ENCODE results near the gene SLX9. TPM values are rescaled to one million over a fixed set of nuclear protein-coding genes. Genes with fewer than 3 reads are reported as not detected.
"Not testable (repeated sequence)": the region's sequence is repeated elsewhere in the genome, so short reads cannot be mapped to it uniquely, and the experiment has no call there.

The SLX9 gene
- total RNA-seq, 1 experiment from 2014 or later = 26.8 TPM

GRCh38 chr21:44972301-44972814, 32.5 kb downstream of the SLX9 start:
- H3K36me3 ChIP-seq = peaks cover 43% of the 10 kb centered on the region
- no peak overlapping the region for H3K4me3 ChIP-seq
- H3K27me3 ChIP-seq = no peaks in the 10 kb centered on the region
- DNase-seq = no peak
- H3K27ac ChIP-seq = no peak overlapping the region
- no peaks in the 10 kb centered on the region for H3K9me3 ChIP-seq (replicated peaks)
- no peaks in the 10 kb centered on the region for H3K4me1 ChIP-seq

DNA sequence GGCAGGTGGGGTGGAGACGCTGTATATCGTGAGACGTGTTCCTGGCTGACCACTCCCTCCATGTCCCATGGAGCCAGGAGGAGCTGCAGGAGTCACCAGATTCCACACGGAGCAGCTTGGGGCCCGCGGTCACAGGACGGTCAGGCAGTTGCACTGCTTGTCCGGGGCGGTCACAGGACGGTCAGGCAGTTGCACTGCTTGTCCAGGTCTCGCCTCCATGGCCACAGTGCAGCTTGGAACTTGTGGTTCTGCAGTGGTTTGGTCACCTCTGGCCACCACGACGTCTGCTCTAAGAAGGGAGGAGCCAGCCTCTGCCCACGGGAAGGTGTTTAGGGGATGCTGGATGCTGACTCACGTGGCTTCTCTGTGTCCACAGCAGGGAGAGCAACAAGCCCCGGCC, 33.0 kb downstream of the SLX9 start:
- peaks cover 39% of the 10 kb centered on the region for H3K36me3 ChIP-seq
- no peaks in the 10 kb centered on the region for H3K4me1 ChIP-seq
- H3K27me3 ChIP-seq = no peaks in the 10 kb centered on the region
- no peak for DNase-seq
- no peaks in the 10 kb centered on the region for H3K9me3 ChIP-seq (replicated peaks)
- no peak overlapping the region for H3K4me3 ChIP-seq
- no peak overlapping the region for H3K27ac ChIP-seq

GRCh38 chr21:44973598-44973997, 33.8 kb downstream of the SLX9 start:
- no peaks in the 10 kb centered on the region for H3K4me1 ChIP-seq
- H3K36me3 ChIP-seq = peaks cover 39% of the 10 kb centered on the region
- no peak overlapping the region for H3K27ac ChIP-seq

DNA sequence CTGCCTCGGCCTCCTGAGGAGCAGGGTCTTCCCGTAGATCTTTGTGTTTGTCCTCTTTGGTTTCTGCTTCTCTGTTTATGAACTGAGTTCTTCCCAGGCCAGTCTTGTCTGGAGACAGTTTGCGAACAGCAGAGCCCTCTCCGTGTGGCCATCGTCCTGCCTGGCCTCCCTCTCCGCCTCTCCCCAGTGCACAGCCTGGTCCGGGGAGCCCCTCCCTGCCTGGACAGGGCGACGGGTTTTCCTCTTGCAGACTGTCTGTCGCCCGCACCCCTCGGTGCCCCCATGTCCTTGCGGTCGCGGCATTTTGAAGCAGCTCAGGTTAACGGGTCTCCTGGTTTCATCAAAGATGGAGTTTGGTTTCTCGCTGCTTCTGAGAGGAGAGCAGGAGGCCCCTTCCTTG, 34.8 kb downstream of the SLX9 start:
- no peaks in the 10 kb centered on the region for H3K9me3 ChIP-seq (replicated peaks)
- no peak overlapping the region for H3K4me3 ChIP-seq
- H3K27me3 ChIP-seq = no peaks in the 10 kb centered on the region
- H3K36me3 ChIP-seq = peaks cover 33% of the 10 kb centered on the region
- H3K4me1 ChIP-seq = no peaks in the 10 kb centered on the region
- H3K27ac ChIP-seq = no peak overlapping the region
- no peak for DNase-seq

More at GRCh38 chr21:44973598-44973997, 33.8 kb downstream of the SLX9 start:
- Histone ChIP-seq H3K9me3 (replicated peaks) (no peaks in the 10 kb centered on the region), H3K27me3 (no peaks in the 10 kb centered on the region), H3K4me3 (no peak overlapping the region)
- DNase-seq = no peak

DNA sequence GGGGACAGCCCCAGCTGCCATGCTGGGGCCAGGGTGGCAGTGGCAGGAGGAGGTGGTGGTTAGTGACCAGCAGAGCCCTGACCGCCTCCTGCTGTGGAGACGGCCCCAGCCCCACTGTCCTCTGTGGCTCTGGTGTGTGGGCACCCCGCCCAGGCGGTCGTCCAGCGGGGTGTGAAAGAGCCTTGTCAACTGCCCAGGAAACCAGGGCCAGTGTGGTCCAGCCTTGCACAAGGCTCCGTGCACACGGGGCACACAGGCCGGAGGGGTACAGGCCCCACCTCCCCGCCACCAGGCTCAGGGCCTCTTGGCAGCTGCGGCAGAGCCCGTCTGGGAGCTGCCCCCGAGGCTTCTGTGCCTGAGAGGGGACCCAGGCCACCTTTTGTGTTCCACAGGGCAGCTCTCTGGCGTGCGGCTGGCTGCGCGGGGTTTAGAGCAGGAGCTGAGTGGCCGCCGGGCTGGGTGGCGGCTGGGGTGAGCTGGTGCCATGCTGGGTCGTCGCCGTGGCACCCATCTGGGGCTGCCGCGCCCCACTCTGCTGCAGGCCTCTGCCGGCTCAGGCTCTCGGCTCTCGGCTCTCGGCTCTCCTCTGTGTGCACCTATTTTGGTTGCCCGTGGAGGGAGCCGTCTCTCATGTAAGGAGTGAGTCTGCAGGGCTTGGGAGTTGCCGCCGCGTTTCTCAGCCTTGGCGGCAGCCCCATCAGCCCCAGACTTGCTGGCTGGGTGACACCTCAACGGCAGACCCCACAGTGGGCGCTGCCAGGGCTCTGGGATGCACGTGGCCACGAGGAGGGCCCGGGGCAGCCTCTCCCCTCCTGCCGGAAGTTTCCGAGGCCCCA, 36.1 kb downstream of the SLX9 start:
- H3K4me1 ChIP-seq = no peaks in the 10 kb centered on the region
- no peak for DNase-seq
- H3K9me3 ChIP-seq (replicated peaks) = no peaks in the 10 kb centered on the region
- H3K27me3 ChIP-seq = no peaks in the 10 kb centered on the region
- H3K36me3 ChIP-seq = peaks cover 24% of the 10 kb centered on the region
- no peak overlapping the region for H3K27ac ChIP-seq
- no peak overlapping the region for H3K4me3 ChIP-seq

GRCh38 chr21:44976556-44977393, 36.9 kb downstream of the SLX9 start:
- peaks cover 24% of the 10 kb centered on the region for H3K36me3 ChIP-seq
- H3K27ac ChIP-seq; H3K9me3 ChIP-seq (replicated peaks); H3K4me3 ChIP-seq; DNase-seq; H3K27me3 ChIP-seq; H3K4me1 ChIP-seq: not testable (repeated sequence)

GRCh38 chr21:44977616-44978340, 37.9 kb downstream of the SLX9 start:
- Histone ChIP-seq H3K27ac (no peak overlapping the region), H3K4me3 (no peak overlapping the region), H3K9me3 (replicated peaks) (no peaks in the 10 kb centered on the region), H3K36me3 (peaks cover 24% of the 10 kb centered on the region), H3K4me1 (peaks cover 5% of the 10 kb centered on the region), H3K27me3 (no peaks in the 10 kb centered on the region)
- no peak for DNase-seq

GRCh38 chr21:44979687-44980561, 40.1 kb downstream of the SLX9 start:
- DNase-seq = no peak
- H3K4me1 ChIP-seq = peaks cover 19% of the 10 kb centered on the region
- peaks cover 13% of the 10 kb centered on the region for H3K36me3 ChIP-seq
- H3K9me3 ChIP-seq (replicated peaks) = no peaks in the 10 kb centered on the region
- H3K4me3 ChIP-seq = no peak overlapping the region
- H3K27me3 ChIP-seq = no peaks in the 10 kb centered on the region
- H3K27ac ChIP-seq = no peak overlapping the region

- Histone ChIP-seq H3K27ac (no peak overlapping the region), H3K4me3 (no peak overlapping the region), H3K36me3 (peaks cover 11% of the 10 kb centered on the region; the same call in 1 of the 2 replicates), H3K9me3 (replicated peaks) (no peaks in the 10 kb centered on the region), H3K4me1 (peaks cover 28% of the 10 kb centered on the region), H3K27me3 (no peaks in the 10 kb centered on the region)
- DNase-seq = no peak
Observed at GRCh38 chr21:44980562-44981489, 41.0 kb downstream of the SLX9 start.

DNA sequence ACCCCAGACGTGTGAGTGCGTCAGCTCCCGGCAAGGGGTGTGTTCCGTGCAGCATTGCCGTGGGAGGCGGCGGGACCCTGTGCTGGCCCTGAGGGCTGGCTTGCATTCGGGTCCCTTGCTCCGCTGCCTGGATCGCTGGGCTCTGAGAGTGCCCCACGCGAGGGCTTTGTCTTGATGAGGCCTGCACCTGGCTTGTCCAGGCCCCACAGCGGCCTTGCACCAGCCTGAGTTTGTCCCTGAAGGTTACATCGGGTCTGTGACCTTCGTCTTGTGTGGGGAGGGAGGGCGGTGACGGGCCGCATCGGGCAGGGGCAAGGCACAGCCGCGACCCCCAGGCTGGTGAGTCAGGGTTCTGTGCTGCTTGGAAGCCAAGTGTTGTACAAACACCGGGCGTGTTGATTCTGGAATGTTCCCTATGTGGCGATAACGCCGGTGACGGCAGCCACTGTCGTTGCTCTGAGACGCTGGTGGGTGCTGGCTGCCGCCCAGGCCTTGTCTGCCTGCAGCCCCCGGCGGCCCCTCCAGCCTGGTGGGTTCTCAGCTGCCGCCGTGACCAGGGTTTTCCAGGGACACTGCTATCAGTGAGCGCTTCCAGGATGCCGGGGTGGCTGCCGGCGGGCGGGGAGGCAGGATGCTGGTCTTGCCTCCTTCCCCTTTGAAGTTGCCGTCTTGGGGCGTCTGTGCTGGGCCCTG, 42.9 kb downstream of the SLX9 start:
- no peaks in the 10 kb centered on the region for H3K27me3 ChIP-seq
- no peak overlapping the region for H3K4me3 ChIP-seq
- peaks cover 33% of the 10 kb centered on the region for H3K4me1 ChIP-seq
- H3K36me3 ChIP-seq = no peaks in the 10 kb centered on the region
- peak; percentile 67 to 73 for DNase-seq
- H3K27ac ChIP-seq = peak overlapping the region; percentile 4; the same call in 1 of the 2 replicates
- no peaks in the 10 kb centered on the region for H3K9me3 ChIP-seq (replicated peaks)

DNA sequence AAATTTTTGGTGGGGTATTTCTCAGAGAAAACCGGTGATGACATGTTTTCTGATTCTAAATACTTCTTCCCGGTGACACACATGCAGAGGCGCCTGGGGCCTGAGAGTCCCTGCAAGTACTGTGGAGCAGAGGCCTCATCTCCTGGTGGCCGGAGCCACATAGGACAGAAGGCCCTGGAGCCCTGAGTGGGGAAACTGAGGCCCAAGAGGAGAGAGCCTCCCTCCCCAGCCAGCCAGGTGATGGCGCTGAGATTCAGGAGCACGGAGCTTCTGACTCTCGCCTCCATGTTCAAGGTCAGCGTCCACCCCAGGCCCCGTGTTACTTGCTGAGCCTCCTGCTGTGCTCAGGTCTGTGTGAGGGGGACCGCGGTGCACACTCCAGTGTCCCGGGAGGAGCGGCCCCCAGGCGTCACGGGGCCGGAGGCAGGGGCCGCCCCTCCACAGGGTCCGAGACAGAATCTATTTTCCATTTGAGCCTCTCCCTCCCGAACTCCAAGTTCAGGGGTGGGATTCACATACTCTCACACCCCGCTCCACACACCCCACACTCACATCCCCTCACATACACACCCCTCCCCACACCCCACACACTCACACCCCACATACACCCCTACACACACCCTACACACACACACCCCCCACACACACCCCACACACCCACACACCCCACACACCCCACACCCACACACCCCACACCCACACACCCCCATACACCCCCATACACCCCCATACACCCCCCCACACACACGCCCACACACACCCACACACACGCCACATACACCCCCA, 43.8 kb downstream of the SLX9 start:
- Histone ChIP-seq H3K27ac (no peak overlapping the region; the same call in 1 of the 2 replicates), H3K36me3 (no peaks in the 10 kb centered on the region), H3K4me1 (peaks cover 37% of the 10 kb centered on the region), H3K9me3 (replicated peaks) (no peaks in the 10 kb centered on the region), H3K27me3 (no peaks in the 10 kb centered on the region), H3K4me3 (no peak overlapping the region)
- no peak for DNase-seq

- Histone ChIP-seq H3K9me3 (replicated peaks) (no peaks in the 10 kb centered on the region), H3K27ac (peak overlapping the region; percentile 6; the same call in 1 of the 2 replicates), H3K27me3 (no peaks in the 10 kb centered on the region), H3K4me1 (peaks cover 40% of the 10 kb centered on the region), H3K36me3 (no peaks in the 10 kb centered on the region), H3K4me3 (peak overlapping the region; percentile 11; the same call in 1 of the 2 replicates)
- DNase-seq = no peak
Observed at GRCh38 chr21:44984428-44984791, 44.6 kb downstream of the SLX9 start.

Data from SJCRH30 (cell line).